Ascending aorta (tissue), 2 donors: Measurements from ENCODE around the gene TTLL8. TPM values are rescaled to one million over a fixed set of nuclear protein-coding genes. Genes with fewer than 3 reads are reported as not detected.

Experiments
- DNase-seq, 2 donors: peaks; one replicate each; pipeline ENCODE4 v3.0.0-alpha.2; 2019; ENCODE audit warnings: low spot score in 2 of 2
- H3K27ac ChIP-seq, 2 donors: fragments of 200-600 bp; sonication (generic); one replicate each; pipeline ENCODE4 v1.5.1; 2016 to 2017; ENCODE audit warnings: mild to moderate bottlenecking in 1 of 2
- H3K27me3 ChIP-seq: fragments of 200-600 bp; sonication (generic); one replicate; pipeline ENCODE4 v1.5.1; 2017
- H3K36me3 ChIP-seq, 2 donors: fragments of 200-600 bp; sonication (generic); one replicate each; pipeline ENCODE4 v1.5.1; 2016
- H3K4me1 ChIP-seq, 2 donors: fragments of 200-600 bp; sonication (generic); one replicate each; pipeline ENCODE4 v1.5.1; 2016 to 2017; ENCODE audit warnings: mild to moderate bottlenecking in 1 of 2
- H3K4me3 ChIP-seq, 2 donors: fragments of 200-600 bp; sonication (generic); one replicate each; pipeline ENCODE4 v1.5.1; 2016 to 2017; ENCODE audit warnings: mild to moderate bottlenecking in 1 of 2
- H3K9me3 ChIP-seq, 2 donors: fragments of 200-600 bp; sonication (generic); one replicate each; pipeline ENCODE4 v1.5.1; 2016
- intact Hi-C: fragments of 100-400 bp; cut with DNase I; formaldehyde crosslinking; loops from one replicate; pipeline ENCODE4 v1.15.1; 2023
- total RNA-seq: library from RNA; depleted of rRNA; stranded (reverse); fragments of >200 nt; gene quantifications from one replicate; pipeline ENCODE4 v1.1.0, GENCODE V29; 2016
- TF ChIP-seq, protein P1 (sequence below), 3 experiments: fragments of 200-600 bp in 2 of 3; fragments of 450-650 bp in 1 of 3; sonication (generic) in 2 of 3; IDR thresholded peaks; one replicate each; pipeline ENCODE4 v1.5.1; 2016 to 2019; ENCODE audit warnings: antibody characterized with exemption in 3 of 3, mild to moderate bottlenecking in 1 of 3, moderate library complexity in 1 of 3

The TTLL8 gene
- total RNA-seq, 1 donor from 2014 or later, result not detected

DNA sequence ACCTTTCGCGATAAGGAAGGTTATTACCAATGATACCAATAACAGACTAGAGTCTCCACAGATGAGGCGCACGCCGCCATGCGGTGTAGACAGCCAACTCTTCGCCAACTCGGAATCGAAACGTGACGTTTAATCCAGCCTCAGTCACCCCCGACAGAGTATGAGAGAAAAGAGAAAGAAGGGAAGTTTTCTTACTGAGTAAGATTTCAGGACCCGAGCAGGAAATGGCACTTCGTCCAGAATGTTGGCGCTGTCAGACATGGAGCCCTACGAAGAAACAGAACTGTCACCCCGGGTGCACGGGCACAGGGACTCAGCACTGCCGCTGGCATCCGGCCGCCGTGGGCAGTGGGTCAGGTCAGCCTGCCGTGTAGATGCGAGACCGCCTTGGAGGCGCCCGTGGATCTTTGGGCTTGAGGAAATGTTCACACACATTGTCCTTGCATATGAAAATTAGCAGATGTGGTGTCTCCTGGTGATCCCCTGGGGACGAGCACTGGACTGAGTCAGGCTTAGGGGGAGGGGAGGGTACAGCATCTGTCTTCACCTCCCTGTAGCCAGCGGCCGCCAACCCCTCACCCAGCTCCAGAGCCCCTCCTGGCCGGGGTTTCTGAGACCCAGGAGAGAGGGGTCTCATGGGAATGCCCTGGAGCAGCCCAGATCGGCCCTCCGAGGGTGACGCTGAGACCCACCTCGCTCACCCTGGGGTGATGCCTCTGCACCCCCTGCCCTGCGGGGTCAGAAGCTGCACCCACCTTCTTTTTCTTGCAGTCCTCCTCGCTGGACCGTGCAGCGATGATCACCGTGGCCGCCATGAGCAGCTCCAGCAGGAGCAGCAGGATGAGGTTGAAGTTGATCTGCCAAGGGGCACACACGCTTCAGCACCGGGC is 18.8 kb upstream of the TTLL8 start:
- no peaks in the 10 kb centered on the region for H3K27me3 ChIP-seq
- H3K4me3 ChIP-seq, result no peak overlapping the region
- no peak overlapping the region for H3K27ac ChIP-seq
- DNase-seq, result no peak
- intact Hi-C loops, result no loop called here
- H3K9me3 ChIP-seq, result no peaks in the 10 kb centered on the region
- TF ChIP-seq, protein P1, sequence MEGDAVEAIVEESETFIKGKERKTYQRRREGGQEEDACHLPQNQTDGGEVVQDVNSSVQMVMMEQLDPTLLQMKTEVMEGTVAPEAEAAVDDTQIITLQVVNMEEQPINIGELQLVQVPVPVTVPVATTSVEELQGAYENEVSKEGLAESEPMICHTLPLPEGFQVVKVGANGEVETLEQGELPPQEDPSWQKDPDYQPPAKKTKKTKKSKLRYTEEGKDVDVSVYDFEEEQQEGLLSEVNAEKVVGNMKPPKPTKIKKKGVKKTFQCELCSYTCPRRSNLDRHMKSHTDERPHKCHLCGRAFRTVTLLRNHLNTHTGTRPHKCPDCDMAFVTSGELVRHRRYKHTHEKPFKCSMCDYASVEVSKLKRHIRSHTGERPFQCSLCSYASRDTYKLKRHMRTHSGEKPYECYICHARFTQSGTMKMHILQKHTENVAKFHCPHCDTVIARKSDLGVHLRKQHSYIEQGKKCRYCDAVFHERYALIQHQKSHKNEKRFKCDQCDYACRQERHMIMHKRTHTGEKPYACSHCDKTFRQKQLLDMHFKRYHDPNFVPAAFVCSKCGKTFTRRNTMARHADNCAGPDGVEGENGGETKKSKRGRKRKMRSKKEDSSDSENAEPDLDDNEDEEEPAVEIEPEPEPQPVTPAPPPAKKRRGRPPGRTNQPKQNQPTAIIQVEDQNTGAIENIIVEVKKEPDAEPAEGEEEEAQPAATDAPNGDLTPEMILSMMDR (IDR thresholded peaks at IDR 0.05), result no peak
- H3K4me1 ChIP-seq, result no peaks in the 10 kb centered on the region
- no peaks in the 10 kb centered on the region for H3K36me3 ChIP-seq

DNA sequence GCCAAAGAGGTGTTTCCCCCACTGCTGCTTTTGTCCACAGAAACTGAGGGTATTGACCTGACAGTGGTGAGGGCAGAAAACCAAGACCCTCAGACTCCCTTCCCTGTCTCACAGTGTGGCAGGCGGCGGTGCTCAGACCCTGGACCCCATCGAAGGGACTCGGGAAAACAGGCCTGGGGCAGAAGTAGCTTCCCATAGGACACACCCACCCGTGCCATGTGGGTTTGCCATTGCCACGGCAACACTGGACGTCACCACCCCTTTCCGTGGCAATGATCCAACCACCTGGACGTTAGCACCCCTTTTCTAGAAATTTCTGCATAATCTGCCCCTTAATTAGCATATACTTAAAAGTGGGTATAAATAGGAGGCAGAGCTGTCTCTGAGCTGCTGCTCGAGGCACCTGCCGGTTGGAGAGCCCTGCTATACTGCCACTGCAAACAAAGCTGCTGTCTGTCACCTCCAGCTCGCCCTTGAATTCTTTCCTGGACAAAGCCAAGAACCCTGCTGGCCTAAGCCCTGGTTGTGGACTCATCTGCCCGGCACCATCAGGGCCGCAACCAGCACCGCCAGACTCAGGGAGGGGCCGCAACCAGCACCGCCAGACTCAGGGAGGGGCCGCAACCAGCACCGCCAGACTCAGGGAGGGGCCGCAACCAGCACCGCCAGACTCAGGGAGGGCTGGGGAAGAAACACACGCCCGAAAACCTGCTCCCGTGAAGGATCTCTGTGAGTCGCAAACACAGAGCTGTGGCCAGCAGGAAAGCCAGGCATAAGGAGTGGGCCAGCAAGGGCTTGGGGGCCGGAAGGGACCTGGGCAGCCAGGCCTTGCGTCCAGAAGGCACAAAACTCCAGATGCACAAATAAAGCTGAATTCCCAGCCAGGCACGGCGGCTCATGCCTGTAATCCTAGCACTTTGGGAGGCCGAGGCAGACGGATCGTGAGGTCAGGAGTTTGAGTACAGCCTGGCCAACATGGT is 16.7 kb upstream of the TTLL8 start:
- Histone ChIP-seq H3K27ac (no peak overlapping the region), H3K4me3 (no peak overlapping the region), H3K4me1 (no peaks in the 10 kb centered on the region), H3K36me3 (no peaks in the 10 kb centered on the region), H3K27me3 (no peaks in the 10 kb centered on the region), H3K9me3 (no peaks in the 10 kb centered on the region)
- DNase-seq, result no peak
- TF ChIP-seq, protein P1 (IDR thresholded peaks at IDR 0.05), result no peak
- intact Hi-C loops, result no loop called here

DNA sequence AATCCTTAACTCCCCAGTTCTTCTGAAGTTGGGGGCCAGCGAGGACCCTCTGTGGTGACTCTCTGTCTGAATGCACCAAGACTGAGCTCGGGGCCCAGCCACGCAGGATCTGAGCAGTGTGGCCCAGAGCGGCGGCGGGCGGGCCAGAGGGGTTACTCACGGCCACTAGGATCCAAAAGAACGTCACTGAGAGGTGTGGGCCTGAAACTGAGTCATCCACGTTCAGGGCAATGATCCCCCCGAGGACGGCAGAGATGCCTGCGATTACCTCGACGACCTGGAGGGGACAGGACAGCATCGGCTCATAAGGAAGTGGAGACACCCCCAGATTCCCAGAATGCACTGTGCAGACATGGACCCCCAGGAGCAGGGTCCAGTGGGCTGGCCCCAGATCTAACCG is 16.0 kb upstream of the TTLL8 start:
- Histone ChIP-seq H3K4me3 (no peak overlapping the region), H3K27ac (no peak overlapping the region), H3K36me3 (no peaks in the 10 kb centered on the region), H3K9me3 (no peaks in the 10 kb centered on the region), H3K4me1 (no peaks in the 10 kb centered on the region), H3K27me3 (no peaks in the 10 kb centered on the region)
- TF ChIP-seq, protein P1 (IDR thresholded peaks at IDR 0.05), result no peak
- intact Hi-C loops, result no loop called here
- DNase-seq, result no peak

DNA sequence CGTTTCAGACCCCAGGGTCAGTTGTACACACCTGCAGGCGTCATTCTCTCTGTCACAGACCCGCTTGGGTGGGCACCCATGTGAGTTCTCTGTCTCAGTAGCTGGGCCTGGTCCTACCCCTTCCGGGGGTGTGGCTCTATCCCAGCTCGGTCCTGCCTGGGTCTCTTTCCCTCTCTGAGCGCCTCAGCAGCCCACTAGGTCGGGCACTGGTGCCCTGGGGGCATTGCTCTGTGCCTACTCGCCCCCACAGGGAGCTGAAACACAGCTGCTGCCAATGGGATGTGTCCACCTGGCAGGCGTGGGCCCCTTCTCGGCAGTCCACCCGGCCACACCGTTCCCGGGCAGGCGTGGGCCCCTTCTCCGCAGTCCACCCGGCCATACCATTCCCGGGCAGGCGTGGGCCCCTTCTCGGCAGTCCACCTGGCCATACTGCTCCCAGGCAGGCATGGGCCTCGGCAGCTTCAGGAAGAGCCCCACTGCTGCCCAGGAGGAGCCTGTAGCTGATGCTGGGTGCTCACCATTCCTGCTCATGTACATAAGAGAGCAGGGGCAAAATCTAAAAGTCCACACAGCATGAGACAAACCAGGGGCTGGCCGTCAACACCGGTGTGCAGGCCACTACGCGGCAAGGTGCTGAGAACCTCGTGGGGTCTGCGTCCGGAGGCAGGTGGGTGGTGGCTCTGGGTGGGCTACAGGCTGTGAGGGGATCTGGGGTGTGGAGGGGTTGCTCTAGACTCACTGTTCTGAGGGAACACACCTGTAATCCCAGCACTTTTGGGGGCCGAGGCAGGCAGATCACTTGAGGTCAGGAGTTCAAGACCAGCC is 14.8 kb upstream of the TTLL8 start:
- Histone ChIP-seq H3K4me3 (no peak overlapping the region), H3K4me1 (no peaks in the 10 kb centered on the region), H3K27me3 (no peaks in the 10 kb centered on the region), H3K27ac (no peak overlapping the region), H3K36me3 (no peaks in the 10 kb centered on the region), H3K9me3 (no peaks in the 10 kb centered on the region)
- DNase-seq, result no peak
- TF ChIP-seq, protein P1 (IDR thresholded peaks at IDR 0.05), result no peak
- intact Hi-C loops, result no loop called here

DNA sequence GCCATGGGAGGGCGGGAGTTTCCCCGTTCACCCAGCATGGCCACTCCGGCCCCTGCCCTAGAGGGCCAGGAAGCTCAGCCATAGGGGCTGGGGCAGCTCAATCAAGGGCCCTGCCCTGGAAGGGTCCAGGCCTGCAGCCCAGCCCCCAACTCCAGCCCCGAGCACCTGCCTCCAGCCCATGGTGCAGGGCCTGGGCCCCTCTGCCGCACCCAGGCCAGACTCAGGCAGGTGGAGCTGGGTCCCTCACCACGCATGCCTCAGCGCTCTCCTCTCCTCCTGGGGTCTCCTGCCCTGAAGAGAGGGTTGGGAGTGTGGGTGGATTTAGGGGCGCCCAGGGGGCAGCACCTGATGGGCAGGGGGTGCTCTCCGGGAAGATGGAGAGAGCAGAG is 14.1 kb upstream of the TTLL8 start:
- no peaks in the 10 kb centered on the region for H3K4me1 ChIP-seq
- no peak overlapping the region for H3K4me3 ChIP-seq
- no peaks in the 10 kb centered on the region for H3K36me3 ChIP-seq
- no peak for DNase-seq
- intact Hi-C loops, result no loop called here
- no peaks in the 10 kb centered on the region for H3K9me3 ChIP-seq
- H3K27me3 ChIP-seq, result no peaks in the 10 kb centered on the region
- no peak overlapping the region for H3K27ac ChIP-seq
- TF ChIP-seq, protein P1 (IDR thresholded peaks at IDR 0.05), result no peak
